ENCODE measurements around the gene ROR1. TPM values are rescaled to one million over a fixed set of nuclear protein-coding genes. Genes with fewer than 3 reads are reported as not detected.
A peak's percentile ranks its signal among the peaks of the same experiment; 100 is the strongest.

Gene ROR1
- total RNA-seq, 1 experiment from 2014 or later: not detected

GRCh38 chr1:64019818-64020217, 246.0 kb downstream of the ROR1 start:
- in situ Hi-C loops (cut with HindIII; ENCODE audit: low sequenced_read_pairs): no loop called here
- DNase-seq (ENCODE audit: low spot score): no peak

- in situ Hi-C loops (cut with HindIII; ENCODE audit: low sequenced_read_pairs): no loop called here
- no peak for DNase-seq (ENCODE audit: low spot score)
Observed at GRCh38 chr1:64021066-64021465, 247.2 kb downstream of the ROR1 start.

- in situ Hi-C loops (cut with HindIII; ENCODE audit: low sequenced_read_pairs): no loop called here
- no peak for DNase-seq (ENCODE audit: low spot score)
Observed at GRCh38 chr1:64025051-64025450, 251.2 kb downstream of the ROR1 start.

GRCh38 chr1:64029037-64029436, 255.2 kb downstream of the ROR1 start:
- in situ Hi-C loops (cut with HindIII; ENCODE audit: low sequenced_read_pairs): no loop called here
- DNase-seq (ENCODE audit: low spot score): no peak

- no peak for DNase-seq (ENCODE audit: low spot score)
- in situ Hi-C loops (cut with HindIII; ENCODE audit: low sequenced_read_pairs): no loop called here
Observed at GRCh38 chr1:64030411-64030810, 256.6 kb downstream of the ROR1 start.

- in situ Hi-C loops (cut with HindIII; ENCODE audit: low sequenced_read_pairs): no loop called here
- no peak for DNase-seq (ENCODE audit: low spot score)
Observed at GRCh38 chr1:64031236-64031635, 257.4 kb downstream of the ROR1 start.

- no peak for DNase-seq (ENCODE audit: low spot score)
- in situ Hi-C loops (cut with HindIII; ENCODE audit: low sequenced_read_pairs): no loop called here
Observed at GRCh38 chr1:64033667-64034220, 259.9 kb downstream of the ROR1 start.

- in situ Hi-C loops (cut with HindIII; ENCODE audit: low sequenced_read_pairs): no loop called here
- DNase-seq (ENCODE audit: low spot score): no peak
Observed at GRCh38 chr1:64036549-64036948, 262.7 kb downstream of the ROR1 start.

- no peak for DNase-seq (ENCODE audit: low spot score)
Observed at GRCh38 chr1:64038119-64038518, 264.3 kb downstream of the ROR1 start.

GRCh38 chr1:64038965-64039364, 265.1 kb downstream of the ROR1 start:
- DNase-seq (ENCODE audit: low spot score): no peak
- in situ Hi-C loops (cut with HindIII; ENCODE audit: low sequenced_read_pairs): no loop called here

More at GRCh38 chr1:64038119-64038518, 264.3 kb downstream of the ROR1 start:
- in situ Hi-C loops (cut with HindIII; ENCODE audit: low sequenced_read_pairs): no loop called here

GRCh38 chr1:64039390-64039926, 265.6 kb downstream of the ROR1 start:
- DNase-seq (ENCODE audit: low spot score): peak; percentile 40

GRCh38 chr1:64041371-64042131, 267.7 kb downstream of the ROR1 start:
- in situ Hi-C loops (cut with HindIII; ENCODE audit: low sequenced_read_pairs): no loop called here

More at GRCh38 chr1:64039390-64039926, 265.6 kb downstream of the ROR1 start:
- in situ Hi-C loops (cut with HindIII; ENCODE audit: low sequenced_read_pairs): no loop called here

GRCh38 chr1:64042331-64043100, 268.7 kb downstream of the ROR1 start:
- in situ Hi-C loops (cut with HindIII; ENCODE audit: low sequenced_read_pairs): no loop called here
- DNase-seq (ENCODE audit: low spot score): peak; percentile 83

More at GRCh38 chr1:64041371-64042131, 267.7 kb downstream of the ROR1 start:
- DNase-seq (ENCODE audit: low spot score): no peak

- in situ Hi-C loops (cut with HindIII; ENCODE audit: low sequenced_read_pairs): no loop called here
- no peak for DNase-seq (ENCODE audit: low spot score)
Observed at GRCh38 chr1:64043288-64043687, 269.5 kb downstream of the ROR1 start.

- no peak for DNase-seq (ENCODE audit: low spot score)
- in situ Hi-C loops (cut with HindIII; ENCODE audit: low sequenced_read_pairs): no loop called here
Observed at GRCh38 chr1:64043976-64044375, 270.2 kb downstream of the ROR1 start.

- no peak for DNase-seq (ENCODE audit: low spot score)
- in situ Hi-C loops (cut with HindIII; ENCODE audit: low sequenced_read_pairs): no loop called here
Observed at GRCh38 chr1:64046243-64046642, 272.4 kb downstream of the ROR1 start.

- in situ Hi-C loops (cut with HindIII; ENCODE audit: low sequenced_read_pairs): no loop called here
- no peak for DNase-seq (ENCODE audit: low spot score)
Observed at GRCh38 chr1:64046891-64047290, 273.1 kb downstream of the ROR1 start.

- in situ Hi-C loops (cut with HindIII; ENCODE audit: low sequenced_read_pairs): no loop called here
Observed at GRCh38 chr1:64047549-64047996, 273.8 kb downstream of the ROR1 start.

GRCh38 chr1:64049900-64050540, 276.2 kb downstream of the ROR1 start:
- in situ Hi-C loops (cut with HindIII; ENCODE audit: low sequenced_read_pairs): no loop called here
- DNase-seq (ENCODE audit: low spot score): no peak

More at GRCh38 chr1:64047549-64047996, 273.8 kb downstream of the ROR1 start:
- no peak for DNase-seq (ENCODE audit: low spot score)
